HG03045 (cell line): Measurements from ENCODE around the gene AQP12A.
"Not testable (repeated sequence)": the region's sequence is repeated elsewhere in the genome, so short reads cannot be mapped to it uniquely, and the experiment has no call there.

Source experiments
- ATAC-seq: cut with Tn5 transposase; IDR thresholded peaks from one replicate; pipeline ENCODE4 v1.9.1; 2021; ENCODE audit warnings: mild to moderate bottlenecking, moderate library complexity; ENCODE audit not compliant: unreplicated experiment

The AQP12A gene

DNA sequence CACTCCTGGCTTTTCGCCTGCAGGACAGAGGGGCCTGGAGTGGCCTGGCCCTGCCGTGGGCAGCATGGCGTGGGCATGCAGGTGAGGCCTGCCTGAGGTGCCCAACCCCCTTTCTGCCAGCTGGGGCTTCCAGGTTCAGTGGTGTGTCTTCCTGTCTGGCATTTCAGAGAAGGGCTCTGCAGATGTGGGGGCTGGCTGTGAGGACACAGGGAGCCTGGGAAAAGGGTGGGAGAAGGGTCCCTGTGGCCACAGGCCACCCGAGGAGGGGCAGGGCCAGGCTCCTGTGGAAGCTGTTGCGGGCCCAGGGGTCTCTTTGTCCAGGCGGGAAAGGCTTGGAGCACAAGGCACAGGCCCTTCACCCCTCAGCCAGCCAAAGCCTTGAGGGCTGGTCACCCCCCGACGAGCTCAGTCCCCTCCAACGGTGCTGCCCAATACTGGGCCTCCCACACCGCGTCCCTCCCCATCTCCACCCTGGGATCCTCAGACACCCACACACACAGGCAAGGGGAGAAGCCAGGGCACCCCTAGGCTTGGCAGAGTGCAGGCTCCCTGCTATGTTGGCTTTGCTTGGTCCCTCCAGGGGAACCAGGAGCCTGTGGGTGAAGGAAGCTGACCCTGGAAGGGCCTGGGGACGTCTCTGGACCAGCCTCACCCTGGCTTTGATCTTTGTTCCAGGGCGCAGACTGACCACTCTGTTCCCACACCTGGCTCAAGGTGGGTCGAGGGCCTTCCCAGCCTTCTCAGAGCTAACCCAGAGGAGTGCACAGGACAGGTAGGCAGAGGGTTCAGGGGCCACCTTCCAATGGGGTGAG is 3.7 kb upstream of the AQP12A start:
- ATAC-seq, result no peak

- ATAC-seq, result no peak
Observed at GRCh38 chr2:240688553-240688919, 3.1 kb upstream of the AQP12A start.

GRCh38 chr2:240689975-240690374 is 1.7 kb upstream of the AQP12A start:
- no peak for ATAC-seq

DNA sequence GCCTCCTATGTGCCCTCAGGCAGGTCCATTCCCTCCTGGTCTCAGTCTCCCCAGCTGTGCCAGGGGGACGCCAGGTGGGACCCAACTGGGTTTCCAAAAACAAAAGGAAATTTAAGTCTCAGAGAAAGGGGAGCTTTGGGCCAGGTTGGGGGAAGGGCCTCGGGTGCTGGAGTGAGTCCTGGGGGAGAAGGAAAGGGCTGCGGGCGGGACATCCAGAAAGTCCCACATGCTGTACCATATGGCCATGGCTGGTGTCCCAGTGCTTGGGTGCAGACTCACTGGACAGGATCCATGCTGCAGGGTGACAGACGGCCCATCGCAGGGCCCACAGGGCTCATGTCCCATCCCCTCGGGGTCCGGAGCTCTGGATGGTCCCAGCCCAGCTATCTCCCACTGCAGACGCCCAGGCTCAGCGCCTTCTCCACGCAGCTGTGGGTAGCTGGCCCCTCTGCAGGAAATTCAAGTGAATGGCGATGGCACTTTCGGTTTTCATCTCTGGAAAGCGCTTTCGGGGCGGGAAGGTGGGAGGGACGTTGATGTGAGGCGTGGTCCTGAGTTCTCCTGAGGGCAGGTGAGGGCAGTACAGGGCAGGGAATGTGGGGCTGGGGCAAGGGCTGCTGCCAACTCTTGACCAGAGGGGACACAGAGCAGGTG is 1.1 kb upstream of the AQP12A start:
- not testable (repeated sequence) for ATAC-seq

DNA sequence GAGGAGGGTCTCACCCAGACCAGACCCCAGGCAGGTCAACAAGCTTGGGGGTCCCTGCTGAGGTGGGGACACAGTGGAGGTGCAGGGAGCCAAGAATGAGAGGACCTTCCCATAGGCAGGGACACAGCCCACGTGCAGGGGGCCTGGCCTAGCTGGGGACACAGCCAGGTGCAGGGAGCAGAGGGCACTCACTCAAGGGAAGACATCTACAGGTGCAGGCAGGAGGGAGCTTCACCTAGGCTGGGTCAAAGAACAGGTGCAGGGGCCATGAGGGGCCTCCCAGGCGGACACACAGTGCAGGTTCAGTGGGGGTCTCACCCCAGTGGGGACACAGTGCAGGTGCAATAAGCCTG is 615 bp upstream of the AQP12A start:
- not testable (repeated sequence) for ATAC-seq

DNA sequence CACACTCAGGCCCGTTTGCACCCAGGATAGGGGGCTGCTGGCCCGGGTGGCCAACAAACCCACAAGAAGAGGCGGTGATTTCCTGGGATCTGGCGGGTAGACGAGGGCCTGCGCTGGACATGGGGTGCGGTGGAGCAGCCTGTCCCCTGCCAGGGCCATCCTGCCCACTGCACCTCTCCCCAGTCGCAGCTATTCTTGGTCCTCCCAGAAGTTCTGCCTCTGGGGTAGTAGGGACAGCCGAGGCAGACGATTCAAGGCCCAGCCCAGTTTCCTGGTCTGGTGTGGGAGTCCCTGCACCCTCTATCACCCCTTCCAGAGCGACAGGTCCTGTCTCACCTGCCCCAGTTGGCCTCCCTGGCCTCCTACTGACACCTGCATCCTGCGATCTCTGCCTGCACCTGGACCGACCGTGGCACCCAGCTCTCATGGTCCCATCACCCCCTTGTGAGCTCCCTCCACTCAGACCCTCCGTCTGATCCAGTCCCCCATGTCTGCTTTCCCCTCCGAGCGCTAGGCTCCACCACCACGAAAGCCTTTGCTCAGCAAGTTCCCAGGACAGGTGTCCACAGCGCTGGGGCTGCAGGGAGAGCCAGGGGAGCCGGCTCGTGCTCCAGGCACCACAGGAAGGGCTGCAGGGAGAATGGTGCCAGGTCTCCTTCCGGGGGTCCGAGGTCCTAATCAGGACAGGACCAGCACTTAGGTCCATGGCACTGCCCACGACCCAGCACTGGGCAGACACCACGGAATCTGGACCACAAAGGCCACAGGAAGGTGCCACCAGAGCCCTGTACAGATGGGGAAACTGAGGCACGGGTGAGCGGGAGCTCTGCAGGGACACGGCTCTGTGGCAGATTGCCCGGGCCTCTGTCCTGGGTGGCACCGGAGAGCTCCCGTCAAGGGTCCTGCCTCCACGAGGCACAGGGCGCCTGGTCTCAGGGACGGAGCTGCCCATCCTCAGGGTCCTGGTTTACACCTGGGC is 1.2 kb downstream of the AQP12A start:
- ATAC-seq, result not testable (repeated sequence)

DNA sequence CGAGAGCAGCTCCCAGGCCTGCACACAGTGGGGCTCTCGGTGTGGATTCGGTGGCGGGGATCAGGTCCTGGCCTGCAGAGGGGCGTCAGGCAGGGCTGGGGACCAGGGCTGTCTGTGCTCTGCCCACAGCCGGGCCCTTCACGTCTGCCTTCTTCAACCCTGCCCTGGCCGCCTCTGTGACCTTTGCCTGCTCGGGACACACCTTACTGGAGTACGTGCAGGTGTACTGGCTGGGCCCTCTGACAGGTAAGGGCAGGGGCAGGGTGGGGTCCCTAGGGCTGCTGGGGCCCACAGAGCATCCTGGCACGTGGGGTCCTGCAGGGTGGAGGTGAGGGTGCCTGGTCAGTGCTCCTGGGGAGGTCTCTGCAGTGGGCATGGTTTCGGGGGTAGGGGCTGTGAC is 2.6 kb downstream of the AQP12A start:
- ATAC-seq, result not testable (repeated sequence)

- ATAC-seq, result not testable (repeated sequence)
Observed at GRCh38 chr2:240695593-240695992, 3.9 kb downstream of the AQP12A start.

GRCh38 chr2:240696469-240696868 is 4.8 kb downstream of the AQP12A start:
- ATAC-seq, result not testable (repeated sequence)

GRCh38 chr2:240698852-240699561 is 7.3 kb downstream of the AQP12A start:
- ATAC-seq, result not testable (repeated sequence)

- not testable (repeated sequence) for ATAC-seq
Observed at GRCh38 chr2:240699835-240700234, 8.2 kb downstream of the AQP12A start.

DNA sequence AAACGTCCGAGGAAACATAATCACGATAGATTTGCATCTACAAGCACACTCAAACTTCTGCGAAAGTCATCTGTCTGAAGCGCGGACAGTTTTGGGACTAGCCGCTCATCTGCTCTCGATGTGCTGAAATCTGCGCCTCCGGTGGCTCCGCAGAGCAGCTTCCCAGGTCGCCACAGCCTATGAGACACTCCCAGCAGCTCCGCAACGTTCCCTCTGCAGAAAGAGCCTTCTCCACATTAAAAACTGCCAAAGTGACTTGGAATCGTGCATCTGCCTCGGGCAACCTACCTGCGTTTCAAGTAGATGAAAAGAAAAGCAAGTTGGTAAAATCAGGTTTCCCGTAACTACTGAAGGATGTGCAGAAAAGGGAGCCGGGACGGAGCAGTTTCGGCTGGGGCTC is 8.9 kb downstream of the AQP12A start:
- not testable (repeated sequence) for ATAC-seq

DNA sequence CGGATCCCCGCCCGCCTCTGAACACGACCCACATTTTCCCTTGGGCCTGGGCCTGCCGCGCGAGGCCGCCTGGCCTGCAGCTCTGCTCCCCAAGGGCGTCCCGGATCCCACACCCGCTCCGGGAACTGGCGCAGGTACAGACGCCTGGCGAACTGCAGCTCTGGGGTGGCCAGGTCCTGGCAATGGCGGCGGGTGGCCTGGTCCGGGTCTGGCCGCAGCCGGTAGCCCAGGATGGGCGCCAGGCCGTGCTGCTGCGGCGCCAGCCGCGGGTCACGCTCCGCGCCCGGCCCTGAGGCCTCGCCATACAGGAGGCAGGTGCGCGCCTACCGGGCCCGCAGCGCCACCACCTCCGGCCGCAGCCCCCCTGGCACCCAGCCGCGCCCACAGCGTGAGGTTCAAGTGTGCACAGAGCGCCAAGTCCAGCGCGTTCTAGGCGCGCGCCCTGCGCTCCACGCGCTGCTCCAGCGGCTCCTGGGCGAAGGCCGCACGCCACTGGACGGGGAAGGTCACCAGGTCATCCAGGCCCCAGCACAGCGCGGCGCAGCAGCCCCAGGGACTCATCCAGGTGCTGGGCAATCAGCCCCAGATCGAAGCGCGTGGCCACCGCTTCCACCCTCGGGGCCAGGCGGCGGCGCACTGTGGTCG is 9.5 kb downstream of the AQP12A start:
- ATAC-seq, result no peak

DNA sequence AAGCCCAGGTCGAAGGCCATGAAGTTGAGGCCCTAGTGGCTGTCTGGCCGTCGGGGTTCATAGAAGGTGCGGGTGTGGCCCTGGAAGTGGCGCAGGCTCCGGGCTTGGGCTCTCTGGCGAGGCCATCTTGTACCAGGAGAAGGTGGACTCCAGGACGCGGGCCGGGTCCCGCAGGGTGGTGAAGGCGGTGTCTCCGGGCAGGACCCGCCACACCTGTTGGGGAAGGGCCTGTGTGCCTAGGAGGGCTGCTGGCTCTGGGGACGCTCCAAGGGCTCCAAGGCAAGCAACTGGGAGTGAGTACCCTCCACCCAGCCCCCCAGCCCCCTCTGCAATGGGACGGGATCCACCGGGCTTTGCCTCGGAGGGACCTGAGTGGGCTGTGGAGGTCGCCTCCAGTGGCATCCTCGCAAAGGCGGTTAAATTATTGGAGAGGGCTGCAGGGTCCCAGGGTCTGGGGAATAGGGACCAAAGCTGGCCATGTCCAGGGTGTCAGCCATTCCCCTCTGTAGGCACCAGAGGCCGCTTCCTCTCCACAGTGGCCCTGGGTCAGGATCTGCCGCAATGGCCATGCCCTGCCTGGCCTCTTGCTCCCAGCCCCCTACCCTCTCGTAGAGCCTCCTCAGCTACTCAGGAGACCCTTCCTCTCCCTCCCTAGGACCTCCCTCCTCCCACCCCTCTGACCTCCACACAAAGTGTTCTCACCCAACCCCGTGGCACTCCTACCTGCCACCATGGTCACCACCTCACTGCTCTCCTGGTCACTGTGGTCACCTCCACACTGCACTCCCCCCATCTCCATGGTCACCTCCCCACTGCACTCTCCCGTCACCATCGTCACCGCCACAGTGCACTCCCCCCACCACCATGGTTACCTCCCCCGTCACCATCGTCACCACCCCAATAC is 10.3 kb downstream of the AQP12A start:
- no peak for ATAC-seq

GRCh38 chr2:240702640-240703011 is 11.0 kb downstream of the AQP12A start:
- ATAC-seq, result no peak

GRCh38 chr2:240703417-240704341 is 12.0 kb downstream of the AQP12A start:
- ATAC-seq, result no peak

DNA sequence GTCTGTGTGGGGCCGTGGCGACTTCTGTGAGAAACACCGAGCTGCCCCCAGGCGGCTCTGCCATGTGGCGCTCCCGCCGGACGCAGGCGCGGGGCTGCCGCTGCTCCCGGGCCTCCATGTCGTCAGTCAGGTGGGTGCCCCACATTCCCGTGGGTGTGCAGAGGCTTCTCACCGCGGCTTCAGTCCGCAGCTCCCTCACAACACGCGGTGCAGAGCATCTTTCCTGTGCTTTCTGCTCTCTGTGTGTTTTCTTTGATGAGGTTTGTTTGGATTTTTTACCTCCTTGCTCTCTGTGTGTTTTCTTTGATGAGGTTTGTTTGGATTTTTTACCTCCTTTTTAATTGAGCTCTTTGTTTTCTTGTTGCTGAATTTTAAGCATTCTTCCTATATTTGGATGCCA is 13.0 kb downstream of the AQP12A start:
- no peak for ATAC-seq

DNA sequence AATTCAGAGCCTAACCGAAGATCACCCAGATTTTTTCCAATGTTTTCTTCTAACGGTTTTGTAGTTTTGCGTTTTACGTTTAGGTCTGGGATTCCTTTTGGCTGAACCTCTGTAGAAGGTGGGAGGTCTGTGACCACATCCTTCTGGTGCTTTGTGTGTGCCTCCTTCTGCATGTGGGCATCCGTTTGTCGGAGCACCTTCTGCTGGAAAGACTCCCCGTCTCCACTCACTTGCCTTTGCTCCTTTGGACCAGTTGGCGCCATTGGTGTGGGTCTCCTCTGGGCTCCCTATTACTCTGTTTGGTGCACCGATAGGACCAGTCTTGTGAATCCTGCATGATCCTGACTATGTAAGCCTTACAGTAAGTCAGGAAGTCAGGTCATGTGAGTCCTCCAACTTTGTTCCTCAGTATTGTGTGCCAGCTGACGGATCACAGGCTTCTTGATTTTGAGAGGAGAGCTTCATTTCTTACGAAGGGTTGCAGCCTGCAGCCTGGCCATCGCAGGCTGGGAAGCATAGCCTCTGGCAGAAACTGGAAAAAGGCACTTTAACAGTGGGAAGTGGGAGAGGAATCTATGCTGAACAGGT is 13.6 kb downstream of the AQP12A start:
- no peak for ATAC-seq
